Keratinocyte (primary cell): ENCODE results near the gene ARHGAP6. TPM values are rescaled to one million over a fixed set of nuclear protein-coding genes. Genes with fewer than 3 reads are reported as not detected.

ENCODE experiments used
- DNase-seq: peaks from one replicate; pipeline ENCODE4 v3.0.0-alpha.2; 2011; ENCODE audit warnings: low read depth, missing footprints, low spot score
- FAIRE-seq: peaks from 2 replicates; lab custom pipeline; 2011; peaks lifted over from hg19 to GRCh38; lab: Jason Lieb, UNC
- H2AFZ ChIP-seq: 2 replicates; pipeline ENCODE4 v1.6.0; 2012; ENCODE audit warnings: low read length, control low read depth, inconsistent platforms; ENCODE audit not compliant: control insufficient read depth
- H3K27ac ChIP-seq: 2 replicates; pipeline ENCODE4 v1.5.1; 2011; ENCODE audit warnings: low read length; ENCODE audit not compliant: control insufficient read depth, insufficient read depth
- H3K27me3 ChIP-seq: 3 replicates; pipeline ENCODE4 v1.6.0; 2011; ENCODE audit warnings: low read length; ENCODE audit not compliant: control insufficient read depth, insufficient read depth; ENCODE audit errors: extremely low read depth
- H3K36me3 ChIP-seq, 2 experiments: 2 replicates in 1 of 2; 3 replicates in 1 of 2; pipeline ENCODE4 v1.5.1; 2011; ENCODE audit warnings: low read length in 2 of 2, mild to moderate bottlenecking in 1 of 2; ENCODE audit not compliant: control insufficient read depth in 2 of 2, insufficient read depth in 2 of 2; ENCODE audit errors: extremely low read depth in 1 of 2
- H3K4me1 ChIP-seq: 3 replicates; pipeline ENCODE4 v1.5.1; 2011; ENCODE audit warnings: low read length; ENCODE audit not compliant: control insufficient read depth, insufficient read depth; ENCODE audit errors: extremely low read depth
- H3K4me2 ChIP-seq: 3 replicates; pipeline ENCODE4 v1.6.0; 2011; ENCODE audit warnings: low read depth, low read length; ENCODE audit not compliant: control insufficient read depth, insufficient read depth; ENCODE audit errors: extremely low read depth
- H3K4me3 ChIP-seq, 3 experiments: fragments of 200-600 bp in 1 of 3; sonication (generic) in 1 of 3; 2 replicates in 2 of 3; 3 replicates in 1 of 3; pipeline ENCODE4 v1.5.1; 2011 to 2016; ENCODE audit warnings: low read length in 3 of 3, mild to moderate bottlenecking in 3 of 3, control low read depth in 2 of 3, inconsistent platforms in 1 of 3, low read depth in 1 of 3, mixed read lengths in 1 of 3, mixed run types in 1 of 3, moderate library complexity in 1 of 3; ENCODE audit not compliant: control insufficient read depth in 2 of 3, insufficient read depth in 2 of 3; ENCODE audit errors: extremely low read depth in 1 of 3
- H3K79me2 ChIP-seq: 2 replicates; pipeline ENCODE4 v1.6.0; 2012; ENCODE audit warnings: low read length; ENCODE audit not compliant: control insufficient read depth, insufficient read depth
- H3K9ac ChIP-seq: 3 replicates; pipeline ENCODE4 v1.6.0; 2011; ENCODE audit warnings: low read length; ENCODE audit not compliant: control insufficient read depth, insufficient read depth; ENCODE audit errors: extremely low read depth
- H3K9me1 ChIP-seq: 3 replicates; pipeline ENCODE4 v1.6.0; 2011; ENCODE audit warnings: low read length; ENCODE audit not compliant: control insufficient read depth, insufficient read depth; ENCODE audit errors: extremely low read depth
- H3K9me3 ChIP-seq: 2 replicates; pipeline ENCODE4 v1.5.1; 2012; ENCODE audit warnings: low read depth, low read length; ENCODE audit not compliant: control insufficient read depth
- H4K20me1 ChIP-seq: 3 replicates; pipeline ENCODE4 v1.6.0; 2011; ENCODE audit warnings: low read length; ENCODE audit not compliant: control insufficient read depth, insufficient read depth; ENCODE audit errors: extremely low read depth
- EZH2 ChIP-seq: IDR thresholded peaks from one replicate; pipeline ENCODE4 v1.6.1; 2012; ENCODE audit warnings: inconsistent platforms, mild to moderate bottlenecking, low read length, moderate library complexity
- dilution Hi-C: fragments of 300-500 bp; cut with MboI; formaldehyde crosslinking; loops from one replicate; pipeline ENCODE4 v1.7.0; 2020; ENCODE audit warnings: low sequenced_read_pairs; ENCODE audit not compliant: extremely low pct_ligation_motif_present
- polyA plus RNA-seq, 5 experiments: library from polyadenylated mRNA; depleted of rRNA in 3 of 5; stranded (reverse) in 3 of 5; stranded (forward) in 1 of 5; unstranded in 1 of 5; fragments of >200 nt; gene quantifications; 1 replicate in 1 of 5; 2 replicates in 3 of 5; 3 replicates in 1 of 5; pipeline versions ENCODE4 v1.2.1 to v1.2.3, GENCODE V29; 2011 to 2012; ENCODE audit warnings: missing spikeins in 2 of 5, low read depth in 1 of 5, low replicate concordance in 1 of 5
- TF ChIP-seq, protein P1 (sequence below), 3 experiments: IDR thresholded peaks in 1 of 3; conservative IDR thresholded peaks in 1 of 3; optimal IDR thresholded peaks in 1 of 3; 2 replicates in 2 of 3; 3 replicates in 1 of 3; pipeline versions ENCODE3 to v1.5.1; 2011; ENCODE audit warnings: low read length in 3 of 3, mild to moderate bottlenecking in 3 of 3, moderate library complexity in 2 of 3, control low read depth in 1 of 3, inconsistent platforms in 1 of 3; ENCODE audit not compliant: insufficient read depth in 2 of 3; ENCODE audit errors: extremely low read depth in 1 of 3

Gene ARHGAP6
- polyA plus RNA-seq, 1 donor (not counting 4 experiments of a cell fraction or from before 2014, with no cell fraction given), result 0.01 TPM

DNA sequence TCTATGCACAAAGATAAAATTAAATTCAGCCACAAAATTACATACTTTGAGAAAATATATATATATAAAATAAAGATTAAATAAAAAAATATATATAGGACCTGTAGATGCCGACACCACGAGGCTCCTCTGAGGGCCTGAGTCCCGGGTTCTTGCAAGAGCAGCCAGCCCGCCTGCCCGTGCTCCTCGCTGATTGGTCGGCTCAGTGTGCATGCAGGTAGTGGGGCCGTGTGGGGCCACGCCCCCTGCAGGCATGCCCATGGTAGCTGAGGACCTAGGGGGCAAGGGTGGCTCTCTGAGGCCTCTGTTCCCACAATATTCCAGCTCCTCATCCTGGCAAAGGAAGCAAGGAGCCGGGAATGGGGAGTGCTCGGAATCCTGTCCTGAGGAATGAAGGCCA lies 453.0 kb downstream of the ARHGAP6 start:
- no peaks in the 10 kb centered on the region for H3K9me3 ChIP-seq
- no peaks in the 10 kb centered on the region for H4K20me1 ChIP-seq
- H3K27me3 ChIP-seq, result no peaks in the 10 kb centered on the region
- no peak overlapping the region for H3K4me2 ChIP-seq
- H3K79me2 ChIP-seq, result no peaks in the 10 kb centered on the region
- no peaks in the 10 kb centered on the region for H3K9me1 ChIP-seq
- no peak for FAIRE-seq
- H2AFZ ChIP-seq, result no peak overlapping the region
- H3K9ac ChIP-seq, result no peak overlapping the region
- dilution Hi-C loops, result no loop called here
- no peaks in the 10 kb centered on the region for H3K36me3 ChIP-seq
- no peak overlapping the region for H3K4me3 ChIP-seq
- no peak overlapping the region for H3K27ac ChIP-seq
- DNase-seq, result no peak
- TF ChIP-seq, protein P1, sequence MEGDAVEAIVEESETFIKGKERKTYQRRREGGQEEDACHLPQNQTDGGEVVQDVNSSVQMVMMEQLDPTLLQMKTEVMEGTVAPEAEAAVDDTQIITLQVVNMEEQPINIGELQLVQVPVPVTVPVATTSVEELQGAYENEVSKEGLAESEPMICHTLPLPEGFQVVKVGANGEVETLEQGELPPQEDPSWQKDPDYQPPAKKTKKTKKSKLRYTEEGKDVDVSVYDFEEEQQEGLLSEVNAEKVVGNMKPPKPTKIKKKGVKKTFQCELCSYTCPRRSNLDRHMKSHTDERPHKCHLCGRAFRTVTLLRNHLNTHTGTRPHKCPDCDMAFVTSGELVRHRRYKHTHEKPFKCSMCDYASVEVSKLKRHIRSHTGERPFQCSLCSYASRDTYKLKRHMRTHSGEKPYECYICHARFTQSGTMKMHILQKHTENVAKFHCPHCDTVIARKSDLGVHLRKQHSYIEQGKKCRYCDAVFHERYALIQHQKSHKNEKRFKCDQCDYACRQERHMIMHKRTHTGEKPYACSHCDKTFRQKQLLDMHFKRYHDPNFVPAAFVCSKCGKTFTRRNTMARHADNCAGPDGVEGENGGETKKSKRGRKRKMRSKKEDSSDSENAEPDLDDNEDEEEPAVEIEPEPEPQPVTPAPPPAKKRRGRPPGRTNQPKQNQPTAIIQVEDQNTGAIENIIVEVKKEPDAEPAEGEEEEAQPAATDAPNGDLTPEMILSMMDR (optimal IDR thresholded peaks at IDR 0.05 in 1 of 3, IDR thresholded peaks at IDR 0.05 in 1 of 3, conservative IDR thresholded peaks at IDR 0.05 in 1 of 3; ENCODE audit: extremely low read depth in 1 of 3, insufficient read depth in 2 of 3, low read length in 3 of 3), result no peak
- TF ChIP-seq EZH2, result no peak
- no peaks in the 10 kb centered on the region for H3K4me1 ChIP-seq

DNA sequence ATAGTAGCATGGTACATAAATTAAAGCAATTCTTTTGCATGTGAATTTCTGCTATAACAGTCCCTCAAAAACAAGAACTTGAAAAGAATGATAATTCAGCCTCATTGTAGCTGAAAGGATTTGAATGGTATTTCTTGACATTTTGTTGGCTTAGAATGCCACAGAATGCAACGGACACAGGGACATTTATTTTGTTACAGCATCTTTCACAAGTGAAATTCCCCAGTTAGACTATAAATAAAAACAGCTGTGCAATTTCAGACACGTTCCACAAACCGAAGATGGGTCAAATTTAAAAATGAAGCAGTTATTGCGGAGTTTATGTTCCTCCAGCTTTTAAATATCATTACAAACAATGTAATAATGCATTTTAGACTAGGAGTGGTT lies 455.3 kb downstream of the ARHGAP6 start:
- no peak for DNase-seq
- dilution Hi-C loops, result no loop called here
- FAIRE-seq, result no peak
- Histone ChIP-seq H3K4me3 (no peak overlapping the region), H3K9me3 (no peaks in the 10 kb centered on the region), H4K20me1 (no peaks in the 10 kb centered on the region), H3K4me1 (no peaks in the 10 kb centered on the region), H3K79me2 (no peaks in the 10 kb centered on the region), H2AFZ (no peak overlapping the region), H3K9ac (no peak overlapping the region), H3K9me1 (no peaks in the 10 kb centered on the region), H3K27me3 (no peaks in the 10 kb centered on the region), H3K36me3 (no peaks in the 10 kb centered on the region), H3K4me2 (no peak overlapping the region), H3K27ac (no peak overlapping the region)
- TF ChIP-seq EZH2, result no peak
- TF ChIP-seq, protein P1 (optimal IDR thresholded peaks at IDR 0.05 in 1 of 3, IDR thresholded peaks at IDR 0.05 in 1 of 3, conservative IDR thresholded peaks at IDR 0.05 in 1 of 3; ENCODE audit: extremely low read depth in 1 of 3, insufficient read depth in 2 of 3, low read length in 3 of 3), result no peak
